Liver (tissue), 9 donors: ENCODE measurements around the gene HPCAL1. TPM values are rescaled to one million over a fixed set of nuclear protein-coding genes. Genes with fewer than 3 reads are reported as not detected.

Experiments
- DNase-seq: peaks from one replicate; pipeline ENCODE4 v3.0.0-alpha.2; 2017; ENCODE audit warnings: low spot score
- H3K27ac ChIP-seq, 2 donors: one replicate each; pipeline ENCODE4 v1.7.0; 2013; ENCODE audit warnings: inconsistent platforms in 2 of 2, low read length in 2 of 2, control low read depth in 1 of 2, low read depth in 1 of 2, mild to moderate bottlenecking in 1 of 2
- H3K27me3 ChIP-seq, 4 donors: one replicate each; pipeline versions ENCODE4 v1.6.1 to v1.7.0; 2013; ENCODE audit warnings: low read length in 3 of 4, inconsistent platforms in 1 of 4, mild to moderate bottlenecking in 1 of 4, moderate library complexity in 1 of 4; ENCODE audit not compliant: control insufficient read depth in 4 of 4, insufficient read depth in 4 of 4
- H3K36me3 ChIP-seq, 4 donors: one replicate each; pipeline versions ENCODE4 v1.6.1 to v1.7.0; 2013; ENCODE audit warnings: low read length in 3 of 4, mild to moderate bottlenecking in 3 of 4, low read depth in 1 of 4, moderate library complexity in 1 of 4; ENCODE audit not compliant: control insufficient read depth in 4 of 4, insufficient read depth in 3 of 4
- H3K4me1 ChIP-seq, 4 donors: one replicate each; pipeline versions ENCODE4 v1.6.1 to v1.7.0; 2013; ENCODE audit warnings: low read length in 3 of 4, mild to moderate bottlenecking in 3 of 4, moderate library complexity in 1 of 4; ENCODE audit not compliant: control insufficient read depth in 4 of 4, insufficient read depth in 4 of 4
- H3K4me3 ChIP-seq, 3 donors: one replicate each; pipeline versions ENCODE4 v1.6.1 to v1.7.0; 2013; ENCODE audit warnings: low read length in 3 of 3, control low read depth in 1 of 3, low read depth in 1 of 3, mild to moderate bottlenecking in 1 of 3
- H3K9ac ChIP-seq, 2 donors: one replicate each; pipeline ENCODE4 v1.7.0; 2013; ENCODE audit warnings: low read length in 2 of 2, mild to moderate bottlenecking in 2 of 2, moderate library complexity in 2 of 2, control low read depth in 1 of 2, low read depth in 1 of 2
- H3K9me3 ChIP-seq, 4 donors: one replicate each; pipeline versions ENCODE4 v1.6.1 to v1.7.0; 2013; ENCODE audit warnings: low read length in 3 of 4; ENCODE audit not compliant: control insufficient read depth in 4 of 4
- EGR1 ChIP-seq, 2 donors: IDR thresholded peaks; 2 replicates each; pipeline ENCODE4 v1.6.1; 2016 to 2018; ENCODE audit warnings: antibody characterized with exemption in 2 of 2, low read depth in 2 of 2
- FOXA1 ChIP-seq: IDR thresholded peaks from 2 replicates; pipeline ENCODE4 v1.6.1; 2016; ENCODE audit warnings: antibody characterized with exemption
- FOXA2 ChIP-seq: IDR thresholded peaks from 2 replicates; pipeline ENCODE4 v1.6.1; 2016; ENCODE audit warnings: antibody characterized with exemption
- GABPA ChIP-seq, 2 donors: IDR thresholded peaks in 1 of 2; conservative IDR thresholded peaks in 1 of 2; 2 replicates each; pipeline ENCODE4 v1.6.1; 2016; ENCODE audit warnings: antibody characterized with exemption in 2 of 2, mild to moderate bottlenecking in 1 of 2, moderate library complexity in 1 of 2
- HNF4A ChIP-seq, 2 donors: conservative IDR thresholded peaks; 2 replicates each; pipeline ENCODE4 v1.6.1; 2016; ENCODE audit warnings: antibody characterized with exemption in 2 of 2, mild to moderate bottlenecking in 2 of 2
- HNF4G ChIP-seq: IDR thresholded peaks from 2 replicates; pipeline ENCODE4 v1.6.1; 2016; ENCODE audit warnings: antibody characterized with exemption
- JUND ChIP-seq, 2 donors: IDR thresholded peaks; 2 replicates each; pipeline ENCODE4 v1.6.1; 2016; ENCODE audit warnings: antibody characterized with exemption in 2 of 2
- MAX ChIP-seq: IDR thresholded peaks from 2 replicates; pipeline ENCODE4 v1.6.1; 2016; ENCODE audit warnings: antibody characterized with exemption
- NR2F2 ChIP-seq: IDR thresholded peaks from 2 replicates; pipeline ENCODE4 v1.6.1; 2016; ENCODE audit warnings: antibody characterized with exemption
- RAD21 ChIP-seq, 2 donors: IDR thresholded peaks; 2 replicates each; pipeline ENCODE4 v1.6.1; 2016; ENCODE audit warnings: antibody characterized with exemption in 2 of 2, mild to moderate bottlenecking in 2 of 2
- REST ChIP-seq: IDR thresholded peaks from 2 replicates; pipeline ENCODE4 v1.6.1; 2016; ENCODE audit warnings: antibody characterized with exemption, mild to moderate bottlenecking
- RXRA ChIP-seq, 2 donors: IDR thresholded peaks; 2 replicates each; pipeline ENCODE4 v1.6.1; 2017 to 2018; ENCODE audit warnings: antibody characterized with exemption in 2 of 2, mild to moderate bottlenecking in 1 of 2
- SP1 ChIP-seq: IDR thresholded peaks from 2 replicates; pipeline ENCODE4 v1.6.1; 2018; ENCODE audit warnings: antibody characterized with exemption, mild to moderate bottlenecking
- TAF1 ChIP-seq: conservative IDR thresholded peaks from 2 replicates; pipeline ENCODE4 v1.6.1; 2016; ENCODE audit warnings: antibody characterized with exemption, mild to moderate bottlenecking
- YY1 ChIP-seq: IDR thresholded peaks from 2 replicates; pipeline ENCODE4 v1.6.1; 2016; ENCODE audit warnings: antibody characterized with exemption, mild to moderate bottlenecking
- WGBS: extraction: QIAGEN DNeasy Blood & Tissue Kit; methylation state at CpG from one replicate; pipeline ENCODE4 v1.1.7; 2013; 5-methylcytosine and 5-hydroxymethylcytosine counted together
- polyA plus RNA-seq, 2 donors: library from polyadenylated mRNA; stranded (reverse) in 1 of 2; unstranded in 1 of 2; fragments of 200-250 nt in 1 of 2; fragments of >200 nt in 1 of 2; fragmentation: Nextera tagmentation in 1 of 2; extraction: Ambion mirVana in 1 of 2; gene quantifications; one replicate each; pipeline versions ENCODE4 v1.2.1 to v1.2.3, GENCODE V29; 2013 to 2015
- total RNA-seq, 2 donors: library from RNA; depleted of rRNA; stranded (reverse); fragments of >200 nt; gene quantifications; one replicate each; pipeline ENCODE4 v1.2.3, GENCODE V29; 2014
- TF ChIP-seq, protein P1 (sequence below): IDR thresholded peaks from 2 replicates; pipeline ENCODE4 v1.6.1; 2016; ENCODE audit warnings: antibody characterized with exemption
- TF ChIP-seq, protein P2 (sequence below): fragments of 150-350 bp; IDR thresholded peaks from 2 replicates; pipeline ENCODE4 v1.5.1; 2017; ENCODE audit warnings: improper control_type of control experiment, low read depth, low read length; ENCODE audit not compliant: missing input control
- TF ChIP-seq, protein P3 (sequence below): IDR thresholded peaks from 2 replicates; pipeline ENCODE4 v1.6.1; 2016; ENCODE audit warnings: antibody characterized with exemption
- donor health status: healthy.
- donor health status: healthy.
- donor health status: healthy.
- donor health status: healthy.
- donor health status: healthy.

The HPCAL1 gene
- total and polyA plus RNA-seq, 4 donors, result 17.3 to 27.9 (median 22.9) TPM

DNA sequence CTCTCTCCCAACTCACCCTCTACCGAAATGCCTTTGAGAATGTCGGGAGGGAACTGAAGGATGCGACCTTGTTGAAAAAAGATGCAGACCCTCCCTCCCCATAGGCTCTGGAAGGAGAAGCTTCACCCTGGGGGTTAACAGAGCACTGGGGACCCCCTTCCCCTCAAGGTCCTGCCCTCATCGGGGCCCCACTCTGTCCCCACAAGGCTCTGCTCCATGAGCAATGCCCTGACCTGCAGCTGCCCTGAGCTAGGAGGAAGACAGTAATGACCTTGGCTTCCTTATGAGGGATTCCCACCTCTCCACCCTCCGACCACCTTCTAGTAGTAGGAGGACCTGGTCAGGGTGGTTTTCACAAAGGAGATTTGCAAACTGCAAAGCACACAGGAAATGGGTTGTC is 44.4 kb upstream of the HPCAL1 start:
- Histone ChIP-seq H3K9me3 (no peaks in the 10 kb centered on the region), H3K36me3 (no peaks in the 10 kb centered on the region), H3K27ac (no peak overlapping the region), H3K4me3 (no peak overlapping the region), H3K4me1 (peaks cover 0 to 8% (median 3%) of the 10 kb centered on the region in 4 donors), H3K27me3 (no peaks in the 10 kb centered on the region), H3K9ac (no peak overlapping the region)
- 89% methylated on average over 5 of the region's 5 CpGs for WGBS
- no peak for DNase-seq
- TF ChIP-seq FOXA2, result no peak
- TF ChIP-seq HNF4A (conservative IDR thresholded peaks at IDR 0.05), result no peak
- no peak for TF ChIP-seq HNF4G
- TF ChIP-seq EGR1 (IDR thresholded peaks at IDR 0.05; ENCODE audit: low read depth in 2 of 2), result no peak
- no peak for TF ChIP-seq MAX

- 88% methylated on average over 3 of the region's 3 CpGs for WGBS
- Histone ChIP-seq H3K36me3 (no peaks in the 10 kb centered on the region), H3K27ac (no peak overlapping the region), H3K4me3 (no peak overlapping the region), H3K27me3 (no peaks in the 10 kb centered on the region), H3K9me3 (no peaks in the 10 kb centered on the region), H3K9ac (no peak overlapping the region), H3K4me1 (peaks cover 0 to 8% (median 3%) of the 10 kb centered on the region in 4 donors)
- TF ChIP-seq YY1 (no peak), TAF1 (no peak), REST (no peak), FOXA1 (no peak), JUND (IDR thresholded peaks at IDR 0.05) (no peak), EGR1 (IDR thresholded peaks at IDR 0.05; ENCODE audit: low read depth in 2 of 2) (no peak), FOXA2 (no peak), RXRA (IDR thresholded peaks at IDR 0.05) (no peak), SP1 (no peak), NR2F2 (no peak), HNF4G (no peak), RAD21 (IDR thresholded peaks at IDR 0.05) (no peak), GABPA (IDR thresholded peaks at IDR 0.05 in 1 of 2, conservative IDR thresholded peaks at IDR 0.05 in 1 of 2) (no peak), MAX (no peak)
- TF ChIP-seq, protein P1, sequence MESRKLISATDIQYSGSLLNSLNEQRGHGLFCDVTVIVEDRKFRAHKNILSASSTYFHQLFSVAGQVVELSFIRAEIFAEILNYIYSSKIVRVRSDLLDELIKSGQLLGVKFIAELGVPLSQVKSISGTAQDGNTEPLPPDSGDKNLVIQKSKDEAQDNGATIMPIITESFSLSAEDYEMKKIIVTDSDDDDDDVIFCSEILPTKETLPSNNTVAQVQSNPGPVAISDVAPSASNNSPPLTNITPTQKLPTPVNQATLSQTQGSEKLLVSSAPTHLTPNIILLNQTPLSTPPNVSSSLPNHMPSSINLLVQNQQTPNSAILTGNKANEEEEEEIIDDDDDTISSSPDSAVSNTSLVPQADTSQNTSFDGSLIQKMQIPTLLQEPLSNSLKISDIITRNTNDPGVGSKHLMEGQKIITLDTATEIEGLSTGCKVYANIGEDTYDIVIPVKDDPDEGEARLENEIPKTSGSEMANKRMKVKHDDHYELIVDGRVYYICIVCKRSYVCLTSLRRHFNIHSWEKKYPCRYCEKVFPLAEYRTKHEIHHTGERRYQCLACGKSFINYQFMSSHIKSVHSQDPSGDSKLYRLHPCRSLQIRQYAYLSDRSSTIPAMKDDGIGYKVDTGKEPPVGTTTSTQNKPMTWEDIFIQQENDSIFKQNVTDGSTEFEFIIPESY, result no peak
- TF ChIP-seq, protein P2, sequence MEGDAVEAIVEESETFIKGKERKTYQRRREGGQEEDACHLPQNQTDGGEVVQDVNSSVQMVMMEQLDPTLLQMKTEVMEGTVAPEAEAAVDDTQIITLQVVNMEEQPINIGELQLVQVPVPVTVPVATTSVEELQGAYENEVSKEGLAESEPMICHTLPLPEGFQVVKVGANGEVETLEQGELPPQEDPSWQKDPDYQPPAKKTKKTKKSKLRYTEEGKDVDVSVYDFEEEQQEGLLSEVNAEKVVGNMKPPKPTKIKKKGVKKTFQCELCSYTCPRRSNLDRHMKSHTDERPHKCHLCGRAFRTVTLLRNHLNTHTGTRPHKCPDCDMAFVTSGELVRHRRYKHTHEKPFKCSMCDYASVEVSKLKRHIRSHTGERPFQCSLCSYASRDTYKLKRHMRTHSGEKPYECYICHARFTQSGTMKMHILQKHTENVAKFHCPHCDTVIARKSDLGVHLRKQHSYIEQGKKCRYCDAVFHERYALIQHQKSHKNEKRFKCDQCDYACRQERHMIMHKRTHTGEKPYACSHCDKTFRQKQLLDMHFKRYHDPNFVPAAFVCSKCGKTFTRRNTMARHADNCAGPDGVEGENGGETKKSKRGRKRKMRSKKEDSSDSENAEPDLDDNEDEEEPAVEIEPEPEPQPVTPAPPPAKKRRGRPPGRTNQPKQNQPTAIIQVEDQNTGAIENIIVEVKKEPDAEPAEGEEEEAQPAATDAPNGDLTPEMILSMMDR, result no peak
- TF ChIP-seq, protein P3, sequence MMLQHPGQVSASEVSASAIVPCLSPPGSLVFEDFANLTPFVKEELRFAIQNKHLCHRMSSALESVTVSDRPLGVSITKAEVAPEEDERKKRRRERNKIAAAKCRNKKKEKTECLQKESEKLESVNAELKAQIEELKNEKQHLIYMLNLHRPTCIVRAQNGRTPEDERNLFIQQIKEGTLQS, result no peak
- no peak for DNase-seq
These were observed 44.0 kb upstream of the HPCAL1 start for GRCh38 chr2:10258726-10259125.
